Measurements from ENCODE around the gene IL17RA. TPM values are rescaled to one million over a fixed set of nuclear protein-coding genes. Genes with fewer than 3 reads are reported as not detected.

Gene IL17RA
- total and polyA plus RNA-seq, 4 donors = 3.1 to 9.0 (median 4.4) TPM

DNA sequence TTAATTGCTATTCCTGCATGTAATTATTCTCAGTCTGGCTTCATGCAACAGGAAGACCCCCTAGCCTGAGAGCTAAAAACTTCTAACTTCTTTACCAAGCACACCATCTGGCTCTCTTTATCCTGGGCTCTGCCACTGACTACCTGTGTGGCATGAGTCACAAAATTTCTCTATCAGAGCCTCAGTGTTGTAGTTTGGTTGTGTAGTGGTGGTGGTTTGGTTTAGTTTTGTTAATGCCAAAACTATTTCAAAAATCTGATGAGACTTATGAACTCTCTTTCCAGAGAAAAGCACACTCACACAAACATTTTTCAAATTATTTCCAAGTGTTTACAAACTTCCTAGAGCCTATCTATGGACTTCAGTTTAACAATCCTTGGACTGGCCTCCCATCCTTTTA lies 7.5 kb upstream of the IL17RA start:
- no peak for DNase-seq (ENCODE audit: low spot score)
- Histone ChIP-seq H3K4me3 (ENCODE audit: low read depth in 1 of 3, low read length in 3 of 3) (no peak overlapping the region), H3K27ac (ENCODE audit: low read depth in 1 of 2, low read length in 2 of 2) (no peak overlapping the region), H3K9me3 (ENCODE audit: control insufficient read depth in 4 of 4, low read length in 3 of 4) (no peaks in the 10 kb centered on the region), H3K27me3 (ENCODE audit: control insufficient read depth in 4 of 4, insufficient read depth in 4 of 4, low read length in 3 of 4) (no peaks in the 10 kb centered on the region), H3K36me3 (ENCODE audit: control insufficient read depth in 4 of 4, insufficient read depth in 3 of 4, low read depth in 1 of 4, low read length in 3 of 4) (no peaks in the 10 kb centered on the region), H3K4me1 (ENCODE audit: control insufficient read depth in 4 of 4, insufficient read depth in 4 of 4, low read length in 3 of 4) (peaks cover 0 to 3% (median 0%) of the 10 kb centered on the region in 4 donors), H3K9ac (ENCODE audit: low read depth in 1 of 2, low read length in 2 of 2) (no peak overlapping the region)
- TF ChIP-seq SP1 (IDR thresholded peaks at IDR 0.05) = no peak
- no peak for TF ChIP-seq FOXA2 (IDR thresholded peaks at IDR 0.05)
- TF ChIP-seq FOXA1 (IDR thresholded peaks at IDR 0.05) = no peak
- TF ChIP-seq, protein P1, sequence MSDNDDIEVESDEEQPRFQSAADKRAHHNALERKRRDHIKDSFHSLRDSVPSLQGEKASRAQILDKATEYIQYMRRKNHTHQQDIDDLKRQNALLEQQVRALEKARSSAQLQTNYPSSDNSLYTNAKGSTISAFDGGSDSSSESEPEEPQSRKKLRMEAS (IDR thresholded peaks at IDR 0.05) = no peak
- no peak for TF ChIP-seq ATF3 (IDR thresholded peaks at IDR 0.05)
- TF ChIP-seq GABPA (IDR thresholded peaks at IDR 0.05 in 1 of 2, conservative IDR thresholded peaks at IDR 0.05 in 1 of 2) = no peak

DNA sequence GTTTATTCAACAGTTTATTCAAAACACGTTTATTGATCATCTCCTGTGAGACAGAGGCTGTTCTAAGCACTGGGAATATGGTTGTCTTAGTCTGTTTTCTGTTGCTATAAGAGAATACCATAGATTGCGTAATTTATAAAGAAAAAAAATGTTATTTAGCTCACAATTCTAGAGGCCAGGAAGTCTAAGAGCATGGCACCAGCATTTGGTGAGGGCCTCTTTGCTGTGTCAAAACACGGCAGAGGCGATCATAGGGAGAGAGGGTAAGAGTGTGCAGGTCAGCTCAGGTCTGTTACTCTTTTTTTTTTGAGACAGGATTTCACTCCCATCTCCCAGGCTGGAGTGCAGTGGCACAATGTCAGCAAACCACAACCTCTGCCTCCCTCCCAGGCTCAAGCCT lies 5.2 kb upstream of the IL17RA start:
- H3K4me1 ChIP-seq (ENCODE audit: control insufficient read depth in 4 of 4, insufficient read depth in 4 of 4, low read length in 3 of 4) = peaks cover 0 to 8% (median 3%) of the 10 kb centered on the region in 4 donors
- H3K9me3 ChIP-seq (ENCODE audit: control insufficient read depth in 4 of 4, low read length in 3 of 4) = no peaks in the 10 kb centered on the region
- H3K9ac ChIP-seq (ENCODE audit: low read depth in 1 of 2, low read length in 2 of 2) = no peak overlapping the region
- no peaks in the 10 kb centered on the region for H3K27me3 ChIP-seq (ENCODE audit: control insufficient read depth in 4 of 4, insufficient read depth in 4 of 4, low read length in 3 of 4)
- H3K4me3 ChIP-seq (ENCODE audit: low read depth in 1 of 3, low read length in 3 of 3) = no peak overlapping the region
- TF ChIP-seq RAD21 (IDR thresholded peaks at IDR 0.05) (no peak), RXRA (IDR thresholded peaks at IDR 0.05) (no peak), NR2F2 (IDR thresholded peaks at IDR 0.05) (no peak), HNF4A (conservative IDR thresholded peaks at IDR 0.05) (no peak), ATF3 (IDR thresholded peaks at IDR 0.05) (no peak), GABPA (IDR thresholded peaks at IDR 0.05 in 1 of 2, conservative IDR thresholded peaks at IDR 0.05 in 1 of 2) (no peak)
- TF ChIP-seq, protein P2, sequence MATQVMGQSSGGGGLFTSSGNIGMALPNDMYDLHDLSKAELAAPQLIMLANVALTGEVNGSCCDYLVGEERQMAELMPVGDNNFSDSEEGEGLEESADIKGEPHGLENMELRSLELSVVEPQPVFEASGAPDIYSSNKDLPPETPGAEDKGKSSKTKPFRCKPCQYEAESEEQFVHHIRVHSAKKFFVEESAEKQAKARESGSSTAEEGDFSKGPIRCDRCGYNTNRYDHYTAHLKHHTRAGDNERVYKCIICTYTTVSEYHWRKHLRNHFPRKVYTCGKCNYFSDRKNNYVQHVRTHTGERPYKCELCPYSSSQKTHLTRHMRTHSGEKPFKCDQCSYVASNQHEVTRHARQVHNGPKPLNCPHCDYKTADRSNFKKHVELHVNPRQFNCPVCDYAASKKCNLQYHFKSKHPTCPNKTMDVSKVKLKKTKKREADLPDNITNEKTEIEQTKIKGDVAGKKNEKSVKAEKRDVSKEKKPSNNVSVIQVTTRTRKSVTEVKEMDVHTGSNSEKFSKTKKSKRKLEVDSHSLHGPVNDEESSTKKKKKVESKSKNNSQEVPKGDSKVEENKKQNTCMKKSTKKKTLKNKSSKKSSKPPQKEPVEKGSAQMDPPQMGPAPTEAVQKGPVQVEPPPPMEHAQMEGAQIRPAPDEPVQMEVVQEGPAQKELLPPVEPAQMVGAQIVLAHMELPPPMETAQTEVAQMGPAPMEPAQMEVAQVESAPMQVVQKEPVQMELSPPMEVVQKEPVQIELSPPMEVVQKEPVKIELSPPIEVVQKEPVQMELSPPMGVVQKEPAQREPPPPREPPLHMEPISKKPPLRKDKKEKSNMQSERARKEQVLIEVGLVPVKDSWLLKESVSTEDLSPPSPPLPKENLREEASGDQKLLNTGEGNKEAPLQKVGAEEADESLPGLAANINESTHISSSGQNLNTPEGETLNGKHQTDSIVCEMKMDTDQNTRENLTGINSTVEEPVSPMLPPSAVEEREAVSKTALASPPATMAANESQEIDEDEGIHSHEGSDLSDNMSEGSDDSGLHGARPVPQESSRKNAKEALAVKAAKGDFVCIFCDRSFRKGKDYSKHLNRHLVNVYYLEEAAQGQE (IDR thresholded peaks at IDR 0.05) = no peak
- TF ChIP-seq, protein P3, sequence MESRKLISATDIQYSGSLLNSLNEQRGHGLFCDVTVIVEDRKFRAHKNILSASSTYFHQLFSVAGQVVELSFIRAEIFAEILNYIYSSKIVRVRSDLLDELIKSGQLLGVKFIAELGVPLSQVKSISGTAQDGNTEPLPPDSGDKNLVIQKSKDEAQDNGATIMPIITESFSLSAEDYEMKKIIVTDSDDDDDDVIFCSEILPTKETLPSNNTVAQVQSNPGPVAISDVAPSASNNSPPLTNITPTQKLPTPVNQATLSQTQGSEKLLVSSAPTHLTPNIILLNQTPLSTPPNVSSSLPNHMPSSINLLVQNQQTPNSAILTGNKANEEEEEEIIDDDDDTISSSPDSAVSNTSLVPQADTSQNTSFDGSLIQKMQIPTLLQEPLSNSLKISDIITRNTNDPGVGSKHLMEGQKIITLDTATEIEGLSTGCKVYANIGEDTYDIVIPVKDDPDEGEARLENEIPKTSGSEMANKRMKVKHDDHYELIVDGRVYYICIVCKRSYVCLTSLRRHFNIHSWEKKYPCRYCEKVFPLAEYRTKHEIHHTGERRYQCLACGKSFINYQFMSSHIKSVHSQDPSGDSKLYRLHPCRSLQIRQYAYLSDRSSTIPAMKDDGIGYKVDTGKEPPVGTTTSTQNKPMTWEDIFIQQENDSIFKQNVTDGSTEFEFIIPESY (IDR thresholded peaks at IDR 0.05) = no peak
- TF ChIP-seq, protein P1 (IDR thresholded peaks at IDR 0.05) = no peak
- TF ChIP-seq, protein P4, sequence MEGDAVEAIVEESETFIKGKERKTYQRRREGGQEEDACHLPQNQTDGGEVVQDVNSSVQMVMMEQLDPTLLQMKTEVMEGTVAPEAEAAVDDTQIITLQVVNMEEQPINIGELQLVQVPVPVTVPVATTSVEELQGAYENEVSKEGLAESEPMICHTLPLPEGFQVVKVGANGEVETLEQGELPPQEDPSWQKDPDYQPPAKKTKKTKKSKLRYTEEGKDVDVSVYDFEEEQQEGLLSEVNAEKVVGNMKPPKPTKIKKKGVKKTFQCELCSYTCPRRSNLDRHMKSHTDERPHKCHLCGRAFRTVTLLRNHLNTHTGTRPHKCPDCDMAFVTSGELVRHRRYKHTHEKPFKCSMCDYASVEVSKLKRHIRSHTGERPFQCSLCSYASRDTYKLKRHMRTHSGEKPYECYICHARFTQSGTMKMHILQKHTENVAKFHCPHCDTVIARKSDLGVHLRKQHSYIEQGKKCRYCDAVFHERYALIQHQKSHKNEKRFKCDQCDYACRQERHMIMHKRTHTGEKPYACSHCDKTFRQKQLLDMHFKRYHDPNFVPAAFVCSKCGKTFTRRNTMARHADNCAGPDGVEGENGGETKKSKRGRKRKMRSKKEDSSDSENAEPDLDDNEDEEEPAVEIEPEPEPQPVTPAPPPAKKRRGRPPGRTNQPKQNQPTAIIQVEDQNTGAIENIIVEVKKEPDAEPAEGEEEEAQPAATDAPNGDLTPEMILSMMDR (IDR thresholded peaks at IDR 0.05; ENCODE audit: low read depth, low read length, missing input control) = no peak
- DNase-seq (ENCODE audit: low spot score) = no peak
- H3K36me3 ChIP-seq (ENCODE audit: control insufficient read depth in 4 of 4, insufficient read depth in 3 of 4, low read depth in 1 of 4, low read length in 3 of 4) = no peaks in the 10 kb centered on the region
- no peak overlapping the region for H3K27ac ChIP-seq (ENCODE audit: low read depth in 1 of 2, low read length in 2 of 2)
- WGBS = 81% methylated on average over 4 of the region's 4 CpGs
